ENCODE results near the gene ZNF70.

The ZNF70 gene

GRCh38 chr22:23784215-23784732 lies 33.4 kb upstream of the ZNF70 start:
- Mint-ChIP-seq H3K9me3 (no peaks in the 10 kb centered on the region), H3K4me3 (no peak overlapping the region), H3K4me1 (peaks cover 8% of the 10 kb centered on the region), H3K27ac (ENCODE audit: low read depth) (no peak overlapping the region), H3K36me3 (ENCODE audit: insufficient read depth) (peaks cover 6% of the 10 kb centered on the region), H3K27me3 (no peaks in the 10 kb centered on the region)
- ATAC-seq (replicated peaks; ENCODE audit: extremely low read depth, poor library complexity, severe bottlenecking) (no peak), DNase-seq (ENCODE audit: low spot score in 2 of 2) (no peak)

- no peaks in the 10 kb centered on the region for H3K27me3 Mint-ChIP-seq
- H3K27ac Mint-ChIP-seq (ENCODE audit: low read depth), result no peak overlapping the region
- no peaks in the 10 kb centered on the region for H3K9me3 Mint-ChIP-seq
- peaks cover 5% of the 10 kb centered on the region for H3K4me1 Mint-ChIP-seq
- no peak for ATAC-seq (replicated peaks; ENCODE audit: extremely low read depth, poor library complexity, severe bottlenecking)
- peaks cover 6% of the 10 kb centered on the region for H3K36me3 Mint-ChIP-seq (ENCODE audit: insufficient read depth)
- H3K4me3 Mint-ChIP-seq, result no peak overlapping the region
- DNase-seq (ENCODE audit: low spot score in 2 of 2), result no peak
Measured at GRCh38 chr22:23783265-23784150, 32.6 kb upstream of the ZNF70 start.

GRCh38 chr22:23782703-23783102 lies 31.8 kb upstream of the ZNF70 start:
- DNase-seq (ENCODE audit: low spot score in 2 of 2) (no peak), ATAC-seq (replicated peaks; ENCODE audit: extremely low read depth, poor library complexity, severe bottlenecking) (no peak)
- H3K36me3 Mint-ChIP-seq (ENCODE audit: insufficient read depth), result peaks cover 6% of the 10 kb centered on the region
- H3K27ac Mint-ChIP-seq (ENCODE audit: low read depth), result no peak overlapping the region
- no peaks in the 10 kb centered on the region for H3K9me3 Mint-ChIP-seq
- H3K4me3 Mint-ChIP-seq, result no peak overlapping the region
- H3K4me1 Mint-ChIP-seq, result peaks cover 5% of the 10 kb centered on the region
- no peaks in the 10 kb centered on the region for H3K27me3 Mint-ChIP-seq

GRCh38 chr22:23782252-23782651 lies 31.3 kb upstream of the ZNF70 start:
- no peak for DNase-seq (ENCODE audit: low spot score in 2 of 2)
- Mint-ChIP-seq H3K4me1 (peaks cover 5% of the 10 kb centered on the region), H3K27ac (ENCODE audit: low read depth) (no peak overlapping the region), H3K27me3 (no peaks in the 10 kb centered on the region), H3K9me3 (no peaks in the 10 kb centered on the region), H3K36me3 (ENCODE audit: insufficient read depth) (peaks cover 1% of the 10 kb centered on the region), H3K4me3 (no peak overlapping the region)
- no peak for ATAC-seq (replicated peaks; ENCODE audit: extremely low read depth, poor library complexity, severe bottlenecking)

GRCh38 chr22:23781511-23782183 lies 30.7 kb upstream of the ZNF70 start:
- Mint-ChIP-seq H3K4me3 (no peak overlapping the region), H3K27me3 (no peaks in the 10 kb centered on the region), H3K27ac (ENCODE audit: low read depth) (no peak overlapping the region), H3K4me1 (peaks cover 5% of the 10 kb centered on the region), H3K9me3 (no peaks in the 10 kb centered on the region), H3K36me3 (ENCODE audit: insufficient read depth) (peaks cover 1% of the 10 kb centered on the region)
- DNase-seq (ENCODE audit: low spot score in 2 of 2) (no peak), ATAC-seq (replicated peaks; ENCODE audit: extremely low read depth, poor library complexity, severe bottlenecking) (no peak)

GRCh38 chr22:23781065-23781464 lies 30.2 kb upstream of the ZNF70 start:
- Mint-ChIP-seq H3K4me1 (peaks cover 5% of the 10 kb centered on the region), H3K27ac (ENCODE audit: low read depth) (no peak overlapping the region), H3K9me3 (no peaks in the 10 kb centered on the region)

GRCh38 chr22:23780146-23780748 lies 29.3 kb upstream of the ZNF70 start:
- H3K4me3 Mint-ChIP-seq, result no peak overlapping the region
- DNase-seq (ENCODE audit: low spot score in 2 of 2), result no peak

More at GRCh38 chr22:23781065-23781464, 30.2 kb upstream of the ZNF70 start:
- DNase-seq (ENCODE audit: low spot score in 2 of 2) (no peak), ATAC-seq (replicated peaks; ENCODE audit: extremely low read depth, poor library complexity, severe bottlenecking) (no peak)
- no peak overlapping the region for H3K4me3 Mint-ChIP-seq
- H3K36me3 Mint-ChIP-seq (ENCODE audit: insufficient read depth), result no peaks in the 10 kb centered on the region
- no peaks in the 10 kb centered on the region for H3K27me3 Mint-ChIP-seq

GRCh38 chr22:23779731-23780130 lies 28.8 kb upstream of the ZNF70 start:
- ATAC-seq (replicated peaks; ENCODE audit: extremely low read depth, poor library complexity, severe bottlenecking) (no peak), DNase-seq (ENCODE audit: low spot score in 2 of 2) (no peak)
- peaks cover 5% of the 10 kb centered on the region for H3K4me1 Mint-ChIP-seq
- H3K36me3 Mint-ChIP-seq (ENCODE audit: insufficient read depth), result no peaks in the 10 kb centered on the region
- no peak overlapping the region for H3K27ac Mint-ChIP-seq (ENCODE audit: low read depth)
- H3K4me3 Mint-ChIP-seq, result no peak overlapping the region
- H3K9me3 Mint-ChIP-seq, result no peaks in the 10 kb centered on the region
- no peaks in the 10 kb centered on the region for H3K27me3 Mint-ChIP-seq

More at GRCh38 chr22:23780146-23780748, 29.3 kb upstream of the ZNF70 start:
- Mint-ChIP-seq H3K27ac (ENCODE audit: low read depth) (no peak overlapping the region), H3K27me3 (no peaks in the 10 kb centered on the region), H3K4me1 (peaks cover 5% of the 10 kb centered on the region), H3K9me3 (no peaks in the 10 kb centered on the region), H3K36me3 (ENCODE audit: insufficient read depth) (no peaks in the 10 kb centered on the region)
- no peak for ATAC-seq (replicated peaks; ENCODE audit: extremely low read depth, poor library complexity, severe bottlenecking)

GRCh38 chr22:23779083-23779482 lies 28.2 kb upstream of the ZNF70 start:
- Mint-ChIP-seq H3K36me3 (ENCODE audit: insufficient read depth) (no peaks in the 10 kb centered on the region), H3K4me1 (peaks cover under 1% of the 10 kb centered on the region), H3K27me3 (no peaks in the 10 kb centered on the region), H3K27ac (ENCODE audit: low read depth) (no peak overlapping the region), H3K9me3 (no peaks in the 10 kb centered on the region), H3K4me3 (no peak overlapping the region)
- no peak for DNase-seq (ENCODE audit: low spot score in 2 of 2)
- ATAC-seq (replicated peaks; ENCODE audit: extremely low read depth, poor library complexity, severe bottlenecking), result no peak

GRCh38 chr22:23778577-23778900 lies 27.6 kb upstream of the ZNF70 start:
- no peaks in the 10 kb centered on the region for H3K9me3 Mint-ChIP-seq
- no peaks in the 10 kb centered on the region for H3K36me3 Mint-ChIP-seq (ENCODE audit: insufficient read depth)
- ATAC-seq (replicated peaks; ENCODE audit: extremely low read depth, poor library complexity, severe bottlenecking) (no peak), DNase-seq (ENCODE audit: low spot score in 2 of 2) (no peak)
- no peaks in the 10 kb centered on the region for H3K27me3 Mint-ChIP-seq
- H3K4me3 Mint-ChIP-seq, result no peak overlapping the region
- no peaks in the 10 kb centered on the region for H3K4me1 Mint-ChIP-seq
- no peak overlapping the region for H3K27ac Mint-ChIP-seq (ENCODE audit: low read depth)

- DNase-seq (ENCODE audit: low spot score in 2 of 2) (no peak), ATAC-seq (replicated peaks; ENCODE audit: extremely low read depth, poor library complexity, severe bottlenecking) (no peak)
- Mint-ChIP-seq H3K4me1 (no peaks in the 10 kb centered on the region), H3K4me3 (no peak overlapping the region), H3K27ac (ENCODE audit: low read depth) (no peak overlapping the region), H3K9me3 (no peaks in the 10 kb centered on the region), H3K27me3 (no peaks in the 10 kb centered on the region), H3K36me3 (ENCODE audit: insufficient read depth) (no peaks in the 10 kb centered on the region)
Measured at GRCh38 chr22:23777776-23778576, 27.1 kb upstream of the ZNF70 start.

GRCh38 chr22:23775779-23776375 lies 25.0 kb upstream of the ZNF70 start:
- Mint-ChIP-seq H3K9me3 (no peaks in the 10 kb centered on the region), H3K27ac (ENCODE audit: low read depth) (no peak overlapping the region), H3K4me1 (peaks cover 8% of the 10 kb centered on the region), H3K36me3 (ENCODE audit: insufficient read depth) (peaks cover 2% of the 10 kb centered on the region), H3K4me3 (no peak overlapping the region), H3K27me3 (no peaks in the 10 kb centered on the region)
- ATAC-seq (replicated peaks; ENCODE audit: extremely low read depth, poor library complexity, severe bottlenecking) (no peak), DNase-seq (ENCODE audit: low spot score in 2 of 2) (no peak)
